Keratinocyte (primary cell): ENCODE data around the gene CNPY1. TPM values are rescaled to one million over a fixed set of nuclear protein-coding genes. Genes with fewer than 3 reads are reported as not detected.

Experiments
- DNase-seq: peaks from one replicate; pipeline ENCODE4 v3.0.0-alpha.2; 2011; ENCODE audit warnings: low read depth, missing footprints, low spot score
- FAIRE-seq: peaks from 2 replicates; lab custom pipeline; 2011; peaks lifted over from hg19 to GRCh38; lab: Jason Lieb, UNC
- H2AFZ ChIP-seq: 2 replicates; pipeline ENCODE4 v1.6.0; 2012; ENCODE audit warnings: low read length, control low read depth, inconsistent platforms; ENCODE audit not compliant: control insufficient read depth
- H3K27ac ChIP-seq: 2 replicates; pipeline ENCODE4 v1.5.1; 2011; ENCODE audit warnings: low read length; ENCODE audit not compliant: control insufficient read depth, insufficient read depth
- H3K27me3 ChIP-seq: 3 replicates; pipeline ENCODE4 v1.6.0; 2011; ENCODE audit warnings: low read length; ENCODE audit not compliant: control insufficient read depth, insufficient read depth; ENCODE audit errors: extremely low read depth
- H3K36me3 ChIP-seq, 2 experiments: 2 replicates in 1 of 2; 3 replicates in 1 of 2; pipeline ENCODE4 v1.5.1; 2011; ENCODE audit warnings: low read length in 2 of 2, mild to moderate bottlenecking in 1 of 2; ENCODE audit not compliant: control insufficient read depth in 2 of 2, insufficient read depth in 2 of 2; ENCODE audit errors: extremely low read depth in 1 of 2
- H3K4me1 ChIP-seq: 3 replicates; pipeline ENCODE4 v1.5.1; 2011; ENCODE audit warnings: low read length; ENCODE audit not compliant: control insufficient read depth, insufficient read depth; ENCODE audit errors: extremely low read depth
- H3K4me2 ChIP-seq: 3 replicates; pipeline ENCODE4 v1.6.0; 2011; ENCODE audit warnings: low read depth, low read length; ENCODE audit not compliant: control insufficient read depth, insufficient read depth; ENCODE audit errors: extremely low read depth
- H3K4me3 ChIP-seq, 3 experiments: fragments of 200-600 bp in 1 of 3; sonication (generic) in 1 of 3; 2 replicates in 2 of 3; 3 replicates in 1 of 3; pipeline ENCODE4 v1.5.1; 2011 to 2016; ENCODE audit warnings: low read length in 3 of 3, mild to moderate bottlenecking in 3 of 3, control low read depth in 2 of 3, inconsistent platforms in 1 of 3, low read depth in 1 of 3, mixed read lengths in 1 of 3, mixed run types in 1 of 3, moderate library complexity in 1 of 3; ENCODE audit not compliant: control insufficient read depth in 2 of 3, insufficient read depth in 2 of 3; ENCODE audit errors: extremely low read depth in 1 of 3
- H3K79me2 ChIP-seq: 2 replicates; pipeline ENCODE4 v1.6.0; 2012; ENCODE audit warnings: low read length; ENCODE audit not compliant: control insufficient read depth, insufficient read depth
- H3K9ac ChIP-seq: 3 replicates; pipeline ENCODE4 v1.6.0; 2011; ENCODE audit warnings: low read length; ENCODE audit not compliant: control insufficient read depth, insufficient read depth; ENCODE audit errors: extremely low read depth
- H3K9me1 ChIP-seq: 3 replicates; pipeline ENCODE4 v1.6.0; 2011; ENCODE audit warnings: low read length; ENCODE audit not compliant: control insufficient read depth, insufficient read depth; ENCODE audit errors: extremely low read depth
- H3K9me3 ChIP-seq: 2 replicates; pipeline ENCODE4 v1.5.1; 2012; ENCODE audit warnings: low read depth, low read length; ENCODE audit not compliant: control insufficient read depth
- H4K20me1 ChIP-seq: 3 replicates; pipeline ENCODE4 v1.6.0; 2011; ENCODE audit warnings: low read length; ENCODE audit not compliant: control insufficient read depth, insufficient read depth; ENCODE audit errors: extremely low read depth
- EZH2 ChIP-seq: IDR thresholded peaks from one replicate; pipeline ENCODE4 v1.6.1; 2012; ENCODE audit warnings: inconsistent platforms, mild to moderate bottlenecking, low read length, moderate library complexity
- dilution Hi-C: fragments of 300-500 bp; cut with MboI; formaldehyde crosslinking; loops from one replicate; pipeline ENCODE4 v1.7.0; 2020; ENCODE audit warnings: low sequenced_read_pairs; ENCODE audit not compliant: extremely low pct_ligation_motif_present
- polyA plus RNA-seq, 5 experiments: library from polyadenylated mRNA; depleted of rRNA in 3 of 5; stranded (reverse) in 3 of 5; stranded (forward) in 1 of 5; unstranded in 1 of 5; fragments of >200 nt; gene quantifications; 1 replicate in 1 of 5; 2 replicates in 3 of 5; 3 replicates in 1 of 5; pipeline versions ENCODE4 v1.2.1 to v1.2.3, GENCODE V29; 2011 to 2012; ENCODE audit warnings: missing spikeins in 2 of 5, low read depth in 1 of 5, low replicate concordance in 1 of 5
- TF ChIP-seq, protein P1 (sequence below), 3 experiments: IDR thresholded peaks in 1 of 3; conservative IDR thresholded peaks in 1 of 3; optimal IDR thresholded peaks in 1 of 3; 2 replicates in 2 of 3; 3 replicates in 1 of 3; pipeline versions ENCODE3 to v1.5.1; 2011; ENCODE audit warnings: low read length in 3 of 3, mild to moderate bottlenecking in 3 of 3, moderate library complexity in 2 of 3, control low read depth in 1 of 3, inconsistent platforms in 1 of 3; ENCODE audit not compliant: insufficient read depth in 2 of 3; ENCODE audit errors: extremely low read depth in 1 of 3

CNPY1 gene
- polyA plus RNA-seq, 1 donor (not counting 4 experiments of a cell fraction or from before 2014, with no cell fraction given) = not detected

DNA sequence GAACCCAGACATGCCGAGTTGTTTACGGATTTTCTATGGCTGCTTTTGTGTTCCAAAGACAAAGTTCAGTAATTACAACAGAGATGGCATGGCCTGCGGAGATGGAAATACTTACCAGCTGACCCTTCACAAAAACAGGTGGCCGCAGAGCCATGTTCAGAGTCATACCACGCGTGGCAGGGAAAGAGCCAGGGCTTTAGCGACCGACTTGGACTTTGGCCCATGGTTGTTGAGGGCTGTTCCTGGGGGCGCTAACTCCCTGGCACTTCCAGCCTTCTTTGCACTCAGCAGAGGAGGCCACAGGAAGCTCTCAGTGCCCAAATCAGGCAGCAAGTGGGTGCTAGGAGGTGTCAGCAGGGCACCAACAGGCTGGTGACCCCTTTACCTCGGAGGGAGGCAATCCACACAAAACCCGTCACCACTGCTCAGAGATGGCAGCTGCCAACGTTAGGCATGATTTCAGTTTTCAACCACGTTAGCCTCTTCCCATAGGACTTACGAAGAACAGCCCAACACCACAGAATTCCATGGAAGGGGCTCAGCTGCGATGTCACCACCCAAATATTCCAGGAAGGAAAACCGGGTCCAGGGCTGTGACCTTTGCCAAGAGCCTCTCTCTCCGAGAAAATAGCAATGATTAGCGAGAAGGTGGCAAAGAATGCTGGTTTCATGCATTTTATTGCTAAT, 21.4 kb upstream of the CNPY1 start:
- H3K79me2 ChIP-seq = no peaks in the 10 kb centered on the region

DNA sequence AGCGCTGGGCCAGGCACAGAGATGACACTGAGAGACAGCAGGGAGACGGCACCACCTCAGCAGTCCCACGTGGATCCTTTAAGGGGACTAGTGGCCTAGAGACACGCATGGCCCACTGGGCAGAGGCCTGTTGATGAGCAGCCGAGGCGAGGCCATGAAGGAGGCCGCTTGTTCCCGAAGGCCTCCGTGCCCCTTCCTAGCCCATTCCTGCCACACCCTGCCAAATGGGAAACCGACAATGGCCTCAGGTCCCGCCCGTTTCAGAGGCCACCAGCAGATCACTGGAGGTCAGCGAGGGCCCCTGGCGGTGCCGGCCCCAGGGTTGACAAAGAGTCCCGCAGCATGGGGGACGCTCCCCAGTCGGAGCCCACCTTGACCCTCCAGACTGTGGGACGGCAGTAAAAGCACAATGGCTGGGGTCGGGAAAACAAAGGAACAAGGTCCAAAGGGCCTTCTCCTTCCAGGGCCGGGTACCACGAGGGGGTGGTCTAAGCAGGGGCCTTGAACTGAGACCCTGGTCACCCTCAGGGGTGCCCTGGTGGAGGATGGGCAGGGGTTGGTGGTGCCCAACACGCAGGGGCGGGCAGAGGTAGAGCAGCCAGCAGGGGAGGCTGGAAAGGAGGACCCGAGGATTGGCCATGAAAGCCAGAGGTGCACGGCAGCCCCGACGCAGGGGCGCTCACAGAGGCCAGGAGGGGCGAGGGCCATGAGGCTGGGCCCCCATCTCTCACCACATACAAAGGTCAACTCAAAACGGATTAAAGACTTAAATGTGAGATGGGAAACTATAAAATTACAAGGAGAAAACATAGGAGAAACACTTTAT, 19.9 kb upstream of the CNPY1 start:
- no peaks in the 10 kb centered on the region for H3K9me3 ChIP-seq
- H3K4me1 ChIP-seq = no peaks in the 10 kb centered on the region
- no peaks in the 10 kb centered on the region for H3K9me1 ChIP-seq
- no peak overlapping the region for H3K4me3 ChIP-seq
- no peak overlapping the region for H3K4me2 ChIP-seq
- no peaks in the 10 kb centered on the region for H4K20me1 ChIP-seq
- peaks cover 10% of the 10 kb centered on the region for H3K27me3 ChIP-seq
- H3K27ac ChIP-seq = no peak overlapping the region
- H2AFZ ChIP-seq = no peak overlapping the region
- H3K9ac ChIP-seq = no peak overlapping the region
- no peaks in the 10 kb centered on the region for H3K36me3 ChIP-seq
- no peaks in the 10 kb centered on the region for H3K79me2 ChIP-seq
- FAIRE-seq = no peak
- DNase-seq = no peak
- dilution Hi-C loops = no loop called here
- no peak for TF ChIP-seq EZH2
- TF ChIP-seq, protein P1, sequence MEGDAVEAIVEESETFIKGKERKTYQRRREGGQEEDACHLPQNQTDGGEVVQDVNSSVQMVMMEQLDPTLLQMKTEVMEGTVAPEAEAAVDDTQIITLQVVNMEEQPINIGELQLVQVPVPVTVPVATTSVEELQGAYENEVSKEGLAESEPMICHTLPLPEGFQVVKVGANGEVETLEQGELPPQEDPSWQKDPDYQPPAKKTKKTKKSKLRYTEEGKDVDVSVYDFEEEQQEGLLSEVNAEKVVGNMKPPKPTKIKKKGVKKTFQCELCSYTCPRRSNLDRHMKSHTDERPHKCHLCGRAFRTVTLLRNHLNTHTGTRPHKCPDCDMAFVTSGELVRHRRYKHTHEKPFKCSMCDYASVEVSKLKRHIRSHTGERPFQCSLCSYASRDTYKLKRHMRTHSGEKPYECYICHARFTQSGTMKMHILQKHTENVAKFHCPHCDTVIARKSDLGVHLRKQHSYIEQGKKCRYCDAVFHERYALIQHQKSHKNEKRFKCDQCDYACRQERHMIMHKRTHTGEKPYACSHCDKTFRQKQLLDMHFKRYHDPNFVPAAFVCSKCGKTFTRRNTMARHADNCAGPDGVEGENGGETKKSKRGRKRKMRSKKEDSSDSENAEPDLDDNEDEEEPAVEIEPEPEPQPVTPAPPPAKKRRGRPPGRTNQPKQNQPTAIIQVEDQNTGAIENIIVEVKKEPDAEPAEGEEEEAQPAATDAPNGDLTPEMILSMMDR (optimal IDR thresholded peaks at IDR 0.05 in 1 of 3, IDR thresholded peaks at IDR 0.05 in 1 of 3, conservative IDR thresholded peaks at IDR 0.05 in 1 of 3; ENCODE audit: extremely low read depth in 1 of 3, insufficient read depth in 2 of 3, low read length in 3 of 3) = no peak

More for the DNA sequence above, 21.4 kb upstream of the CNPY1 start:
- no peaks in the 10 kb centered on the region for H4K20me1 ChIP-seq
- H3K4me1 ChIP-seq = no peaks in the 10 kb centered on the region
- no peak for FAIRE-seq
- TF ChIP-seq EZH2 = no peak
- TF ChIP-seq, protein P1 (optimal IDR thresholded peaks at IDR 0.05 in 1 of 3, IDR thresholded peaks at IDR 0.05 in 1 of 3, conservative IDR thresholded peaks at IDR 0.05 in 1 of 3; ENCODE audit: extremely low read depth in 1 of 3, insufficient read depth in 2 of 3, low read length in 3 of 3) = no peak
- no peak for DNase-seq
- H3K27me3 ChIP-seq = peaks cover 10% of the 10 kb centered on the region
- dilution Hi-C loops = no loop called here
- H3K36me3 ChIP-seq = no peaks in the 10 kb centered on the region
- H2AFZ ChIP-seq = no peak overlapping the region
- no peaks in the 10 kb centered on the region for H3K9me3 ChIP-seq
- no peak overlapping the region for H3K27ac ChIP-seq
- no peak overlapping the region for H3K4me3 ChIP-seq
- no peaks in the 10 kb centered on the region for H3K9me1 ChIP-seq
- H3K9ac ChIP-seq = no peak overlapping the region
- H3K4me2 ChIP-seq = no peak overlapping the region
